22Rv1 (cell line): ENCODE data around the gene WWC1.

Source experiments
- CTCF ChIP-seq: fragments of 450-650 bp; IDR thresholded peaks from 2 replicates; pipeline ENCODE4 v1.5.1; 2017; ENCODE audit warnings: mild to moderate bottlenecking
- ZFX ChIP-seq: fragments of 450-650 bp; IDR thresholded peaks from 2 replicates; pipeline ENCODE4 v1.6.1; 2017; ENCODE audit warnings: antibody characterized with exemption, borderline replicate concordance

- TF ChIP-seq CTCF (no peak), ZFX (no peak)
Measured at GRCh38 chr5:168443533-168443932, 152.1 kb downstream of the WWC1 start.
